ENCODE data around the gene NYAP1. TPM values are rescaled to one million over a fixed set of nuclear protein-coding genes. Genes with fewer than 3 reads are reported as not detected.
A peak's percentile ranks its signal among the peaks of the same experiment; 100 is the strongest.

NYAP1 gene
- total RNA-seq, 2 experiments from 2014 or later, result 0.66 to 0.75 TPM

DNA sequence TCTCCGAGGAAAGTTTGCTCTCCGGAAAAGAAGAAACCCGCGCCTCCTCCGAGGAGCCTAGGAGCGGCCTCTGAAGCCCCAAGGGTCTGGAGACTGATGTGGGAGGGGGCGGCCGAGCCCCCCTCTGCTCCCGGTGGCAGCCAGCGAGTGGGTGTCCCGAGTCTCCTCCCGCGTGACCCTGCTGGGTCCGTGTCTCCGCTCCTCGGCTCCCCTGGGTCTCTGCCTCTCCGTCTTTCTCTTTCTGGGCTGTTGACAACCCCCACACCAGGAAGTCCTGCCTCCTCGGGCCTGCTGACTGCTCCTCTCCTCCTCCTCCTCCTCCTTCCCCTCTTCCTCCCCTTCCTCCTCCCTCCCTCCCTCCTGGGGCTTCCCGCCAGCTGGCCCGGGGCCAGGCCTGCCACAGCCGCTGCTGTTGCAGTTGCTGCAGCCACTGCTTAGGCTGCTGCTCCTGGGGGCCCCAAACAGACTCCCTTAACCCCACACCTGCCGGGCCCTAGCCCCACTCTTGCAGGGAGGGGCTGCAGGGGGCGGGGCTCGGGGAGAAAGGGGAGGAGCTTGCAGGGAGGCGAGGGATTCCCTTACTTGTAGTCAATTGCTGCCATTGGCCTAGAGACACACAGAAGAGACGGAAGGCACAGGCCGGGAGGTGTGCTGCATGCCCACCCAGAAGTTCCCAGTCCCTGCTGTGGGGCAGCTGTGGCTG lies 4.6 kb upstream of the NYAP1 start, which contains the start of gene TSC22D4:
TSC22D4 (minus strand) TSS at position 257 of the 703 bp plus-strand sequence. CDS start 1,176 bp downstream, outside the sequence.
- peak within 1 kb of the TSS; percentile 73 to 84 for H3K27ac ChIP-seq (ENCODE audit: low read depth in 1 of 2, low read length in 2 of 2)
- Mint-ChIP-seq H3K9me3 (no peaks in the 10 kb centered on the region), H3K4me3 (peak within 1 kb of the TSS; percentile 97), H3K27me3 (no peaks in the 10 kb centered on the region), H3K27ac (peak within 1 kb of the TSS; percentile 83), H3K4me1 (ENCODE audit: low read depth) (peaks cover 49% of the 10 kb centered on the region), H3K36me3 (ENCODE audit: low read depth) (peaks cover 30% of the 10 kb centered on the region)
- H3K9me3 ChIP-seq (ENCODE audit: control insufficient read depth in 1 of 2, insufficient read depth in 1 of 2, low read length in 2 of 2), result no peaks in the 10 kb centered on the region
- peaks cover 34% of the 10 kb centered on the region for H3K36me3 ChIP-seq (ENCODE audit: insufficient read depth, low read length)
- CTCF ChIA-PET, result interaction anchor here (1.2 to 2.7 kb wide), 2 partner anchors 10 to 81 kb away, joined by 4 to 9 read pairs; no protein-coding TSS in a partner anchor
- TF ChIP-seq, protein P1, sequence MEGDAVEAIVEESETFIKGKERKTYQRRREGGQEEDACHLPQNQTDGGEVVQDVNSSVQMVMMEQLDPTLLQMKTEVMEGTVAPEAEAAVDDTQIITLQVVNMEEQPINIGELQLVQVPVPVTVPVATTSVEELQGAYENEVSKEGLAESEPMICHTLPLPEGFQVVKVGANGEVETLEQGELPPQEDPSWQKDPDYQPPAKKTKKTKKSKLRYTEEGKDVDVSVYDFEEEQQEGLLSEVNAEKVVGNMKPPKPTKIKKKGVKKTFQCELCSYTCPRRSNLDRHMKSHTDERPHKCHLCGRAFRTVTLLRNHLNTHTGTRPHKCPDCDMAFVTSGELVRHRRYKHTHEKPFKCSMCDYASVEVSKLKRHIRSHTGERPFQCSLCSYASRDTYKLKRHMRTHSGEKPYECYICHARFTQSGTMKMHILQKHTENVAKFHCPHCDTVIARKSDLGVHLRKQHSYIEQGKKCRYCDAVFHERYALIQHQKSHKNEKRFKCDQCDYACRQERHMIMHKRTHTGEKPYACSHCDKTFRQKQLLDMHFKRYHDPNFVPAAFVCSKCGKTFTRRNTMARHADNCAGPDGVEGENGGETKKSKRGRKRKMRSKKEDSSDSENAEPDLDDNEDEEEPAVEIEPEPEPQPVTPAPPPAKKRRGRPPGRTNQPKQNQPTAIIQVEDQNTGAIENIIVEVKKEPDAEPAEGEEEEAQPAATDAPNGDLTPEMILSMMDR (IDR thresholded peaks at IDR 0.05), result no peak
- peak; percentile 75 for ATAC-seq (ENCODE audit: poor library complexity)
- no peaks in the 10 kb centered on the region for H3K27me3 ChIP-seq (ENCODE audit: control insufficient read depth in 1 of 2, insufficient read depth in 2 of 2, low read length in 2 of 2)
- POLR2A ChIA-PET, result interaction anchor here (0.6 to 5.1 kb wide), 16 partner anchors 10 to 226 kb away, joined by 3 to 32 read pairs (median 5); partner anchors contain the start of genes AGFG2, FBXO24, LRCH4 and MEPCE
- peak within 1 kb of the TSS; percentile 100 for H3K4me3 ChIP-seq (ENCODE audit: low read length)
- DNase-seq, result peak; percentile 85 to 97 (median 93)
- H3K4me1 ChIP-seq (ENCODE audit: insufficient read depth, low read length), result peaks cover 70% of the 10 kb centered on the region
- intact Hi-C loops (cut with DNase I, micrococcal nuclease), result loop anchor here (2.0 to 10.0 kb wide), 4 partner anchors 42 to 376 kb away; partner anchors contain the start of genes SLC12A9 (in 2 of the 2) and PPP1R35 (in 1 of the 2)

DNA sequence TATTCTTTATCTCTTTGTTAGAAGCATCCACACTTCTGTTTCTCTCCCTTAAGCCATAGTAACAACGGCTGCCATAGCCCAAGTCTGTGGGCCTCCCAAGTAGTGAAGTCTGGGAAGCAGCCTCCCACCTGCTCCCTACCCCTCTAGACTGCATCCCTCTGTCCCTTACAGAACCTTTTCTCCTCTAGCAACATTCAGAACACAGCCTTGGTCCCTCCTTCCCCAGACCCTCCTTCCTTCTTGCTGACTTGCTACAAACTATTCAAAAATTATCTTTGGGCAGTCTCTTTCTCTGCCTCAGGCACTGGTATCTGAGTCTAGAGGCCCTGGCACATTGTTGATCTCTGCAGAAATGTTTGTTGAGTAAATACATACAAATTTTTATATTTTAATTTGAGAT lies 2.3 kb upstream of the NYAP1 start:
- Mint-ChIP-seq H3K27ac (no peak overlapping the region), H3K36me3 (ENCODE audit: low read depth) (peaks cover 11% of the 10 kb centered on the region), H3K4me3 (peak overlapping the region; percentile 81), H3K9me3 (no peaks in the 10 kb centered on the region), H3K4me1 (ENCODE audit: low read depth) (peaks cover 38% of the 10 kb centered on the region), H3K27me3 (no peaks in the 10 kb centered on the region)
- no peak for DNase-seq
- peaks cover 11% of the 10 kb centered on the region for H3K36me3 ChIP-seq (ENCODE audit: insufficient read depth, low read length)
- TF ChIP-seq, protein P1 (IDR thresholded peaks at IDR 0.05), result no peak
- no peaks in the 10 kb centered on the region for H3K27me3 ChIP-seq (ENCODE audit: control insufficient read depth in 1 of 2, insufficient read depth in 2 of 2, low read length in 2 of 2)
- no peaks in the 10 kb centered on the region for H3K9me3 ChIP-seq (ENCODE audit: control insufficient read depth in 1 of 2, insufficient read depth in 1 of 2, low read length in 2 of 2)
- CTCF ChIA-PET, result interaction anchor here (1.4 to 3.0 kb wide), 3 partner anchors 11 to 79 kb away, joined by 5 to 16 read pairs (median 14); no protein-coding TSS in a partner anchor
- POLR2A ChIA-PET, result no interaction called here
- no peak for ATAC-seq (ENCODE audit: poor library complexity)
- no peak overlapping the region for H3K27ac ChIP-seq (ENCODE audit: low read depth in 1 of 2, low read length in 2 of 2)
- H3K4me1 ChIP-seq (ENCODE audit: insufficient read depth, low read length), result peaks cover 52% of the 10 kb centered on the region
- intact Hi-C loops (cut with DNase I, micrococcal nuclease), result loop anchor here in 1 of 2 experiments (5.0 kb wide), 2 partner anchors 56 to 211 kb away; partner anchors contain the start of genes AGFG2 and GIGYF1
- no peak overlapping the region for H3K4me3 ChIP-seq (ENCODE audit: low read length)

DNA sequence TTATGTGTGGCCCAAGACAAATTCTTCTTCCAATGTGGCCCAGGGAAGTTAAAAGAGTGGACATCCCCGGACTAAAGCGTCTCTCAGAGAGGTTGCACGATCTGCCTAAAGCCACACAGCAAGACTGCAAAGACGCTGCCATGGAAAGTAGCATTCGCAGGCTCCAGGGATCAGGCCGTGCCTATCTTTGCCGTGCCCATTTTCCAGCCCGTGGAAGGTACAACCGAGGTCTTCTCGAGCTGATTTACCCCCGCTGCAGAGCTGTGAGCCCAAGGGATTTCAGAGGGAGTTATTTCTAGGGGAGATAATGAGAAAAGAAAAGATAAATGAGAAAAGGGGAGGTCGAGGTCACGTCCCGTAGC lies 1.0 kb upstream of the NYAP1 start:
- no peak for DNase-seq
- Histone ChIP-seq H3K9me3 (ENCODE audit: control insufficient read depth in 1 of 2, insufficient read depth in 1 of 2, low read length in 2 of 2) (no peaks in the 10 kb centered on the region), H3K27me3 (ENCODE audit: control insufficient read depth in 1 of 2, insufficient read depth in 2 of 2, low read length in 2 of 2) (no peaks in the 10 kb centered on the region), H3K4me3 (ENCODE audit: low read length) (peak overlapping the region; percentile 64), H3K36me3 (ENCODE audit: insufficient read depth, low read length) (no peaks in the 10 kb centered on the region), H3K4me1 (ENCODE audit: insufficient read depth, low read length) (peaks cover 40% of the 10 kb centered on the region), H3K27ac (ENCODE audit: low read depth in 1 of 2, low read length in 2 of 2) (no peak overlapping the region)
- intact Hi-C loops (cut with DNase I, micrococcal nuclease), result loop anchor here (1.0 to 5.0 kb wide), 6 partner anchors 13 to 210 kb away; partner anchors contain the start of genes AGFG2 (in 1 of the 2) and GIGYF1 (in 1 of the 2)
- Mint-ChIP-seq H3K4me3 (peak overlapping the region; percentile 90), H3K27me3 (no peaks in the 10 kb centered on the region), H3K36me3 (ENCODE audit: low read depth) (peaks cover 5% of the 10 kb centered on the region), H3K9me3 (no peaks in the 10 kb centered on the region), H3K27ac (peak overlapping the region; percentile 64), H3K4me1 (ENCODE audit: low read depth) (peaks cover 31% of the 10 kb centered on the region)
- CTCF ChIA-PET, result interaction anchor here (0.8 to 3.0 kb wide), 11 partner anchors 12 to 102 kb away, joined by 3 to 16 read pairs (median 3); no protein-coding TSS in a partner anchor
- TF ChIP-seq, protein P1 (IDR thresholded peaks at IDR 0.05), result no peak
- POLR2A ChIA-PET, result interaction anchor here (1.4 to 1.9 kb wide), 4 partner anchors 55 to 129 kb away, joined by 4 to 9 read pairs (median 6); partner anchors contain the start of genes AGFG2, MOSPD3 and ZCWPW1
- ATAC-seq (ENCODE audit: poor library complexity), result no peak

All from CD4-positive, alpha-beta T cell (primary cell).